Thoracic aorta (tissue), 2 donors: ENCODE measurements around the gene DBI. TPM values are rescaled to one million over a fixed set of nuclear protein-coding genes. Genes with fewer than 3 reads are reported as not detected.
A peak's percentile ranks its signal among the peaks of the same experiment; 100 is the strongest.

ENCODE experiments used
- ATAC-seq: fragments of 150-250 bp; one replicate; pipeline ENCODE4 v1.8.0; 2017; ENCODE audit warnings: low read depth; ENCODE audit not compliant: insufficient number of reproducible peaks, low FRiP score
- DNase-seq: peaks from one replicate; pipeline ENCODE4 v3.0.0-alpha.2; 2020; ENCODE audit warnings: low spot score
- H3K27ac ChIP-seq, 2 donors: fragments of 200-600 bp; sonication (generic); 1 replicate in 1 of 2; 2 replicates in 1 of 2; pipeline ENCODE4 v1.5.1; 2016; ENCODE audit warnings: mild to moderate bottlenecking in 2 of 2, moderate library complexity in 2 of 2
- H3K27me3 ChIP-seq: fragments of 200-600 bp; sonication (generic); replicated peaks from 2 replicates; pipeline ENCODE4 v1.6.0; 2016; ENCODE audit warnings: mild to moderate bottlenecking; ENCODE audit not compliant: insufficient read depth
- H3K36me3 ChIP-seq: fragments of 200-600 bp; sonication (generic); one replicate; pipeline ENCODE4 v1.5.1; 2016
- H3K4me1 ChIP-seq, 2 donors: fragments of 200-600 bp; sonication (generic); 1 replicate in 1 of 2; 2 replicates in 1 of 2; pipeline versions ENCODE4 v1.5.1 to v1.6.0; 2016; ENCODE audit warnings: low read depth in 2 of 2, mild to moderate bottlenecking in 1 of 2; ENCODE audit not compliant: control insufficient read depth in 1 of 2
- H3K4me3 ChIP-seq: fragments of 200-600 bp; sonication (generic); 2 replicates; pipeline ENCODE4 v1.5.1; 2016; ENCODE audit warnings: mild to moderate bottlenecking
- H3K9me3 ChIP-seq: fragments of 200-600 bp; sonication (generic); 2 replicates; pipeline ENCODE4 v1.5.1; 2016
- CTCF ChIP-seq: fragments of 200-600 bp; sonication (generic); IDR thresholded peaks from one replicate; pipeline ENCODE4 v1.5.1; 2019; ENCODE audit warnings: antibody characterized with exemption
- total RNA-seq, 2 donors: library from RNA; depleted of rRNA; stranded (reverse); fragments of >200 nt; gene quantifications; one replicate each; pipeline versions ENCODE4 v1.1.0 to v1.2.3, GENCODE V29; 2016

The DBI gene
- total RNA-seq, 2 donors from 2014 or later, result 63.8 to 68.6 TPM

DNA sequence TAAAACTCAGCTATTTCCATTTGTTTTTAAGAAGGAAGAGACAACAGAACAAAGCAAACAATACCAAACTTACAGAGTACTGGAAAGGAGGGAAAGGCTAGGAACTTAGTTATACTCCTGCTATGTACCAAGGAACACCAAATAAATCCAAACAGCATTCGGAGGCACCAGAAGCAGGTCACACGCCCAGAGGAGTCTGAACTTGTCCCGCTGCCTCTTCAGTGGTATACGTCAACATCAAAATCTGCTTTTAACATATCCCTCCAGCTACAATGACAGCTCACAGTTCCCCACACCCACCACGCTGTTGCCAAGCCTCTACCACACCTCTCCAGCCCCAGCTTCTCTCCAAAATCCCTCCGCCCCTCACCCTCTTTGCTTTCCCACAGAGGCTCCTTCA, 17.5 kb upstream of the DBI start:
- Histone ChIP-seq H3K27ac (no peak overlapping the region), H3K4me1 (peaks cover 10 to 12% of the 10 kb centered on the region in 2 donors), H3K4me3 (no peak overlapping the region), H3K27me3 (no peaks in the 10 kb centered on the region), H3K9me3 (no peaks in the 10 kb centered on the region), H3K36me3 (no peaks in the 10 kb centered on the region)
- DNase-seq (no peak), ATAC-seq (no peak)
- no peak for TF ChIP-seq CTCF

DNA sequence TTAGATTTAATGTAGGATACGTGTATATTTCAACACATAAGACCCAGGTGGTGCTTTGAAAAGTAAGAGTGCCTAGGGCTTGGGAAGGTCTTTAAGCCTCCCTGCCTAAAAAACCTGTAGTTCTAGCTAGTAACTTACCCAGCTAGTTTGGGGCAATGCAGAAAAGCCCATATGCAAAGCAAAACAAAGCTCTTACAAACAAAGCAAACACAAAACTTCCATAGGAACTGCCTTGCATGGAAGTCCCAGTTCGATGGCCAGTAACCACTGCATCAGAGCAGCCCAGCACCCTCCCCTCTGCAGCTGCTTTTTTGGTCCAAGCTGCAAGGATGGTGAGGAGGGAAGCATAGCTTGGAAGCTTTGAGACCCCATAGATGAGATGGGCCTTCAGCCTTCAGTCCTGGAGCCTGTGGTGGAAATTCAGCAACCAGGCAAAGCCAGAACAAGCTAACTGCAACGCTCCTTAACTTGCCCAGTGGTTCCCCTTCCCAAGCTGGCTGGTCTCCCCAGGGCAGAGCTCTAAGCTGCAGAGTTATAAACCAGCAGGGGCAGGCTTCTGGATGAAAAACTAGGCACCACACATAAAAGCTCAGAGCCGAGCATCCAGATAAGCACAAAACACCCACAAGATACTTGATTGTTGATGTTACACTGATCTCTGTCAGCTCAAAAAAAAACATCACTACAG, 16.3 kb upstream of the DBI start:
- no peak overlapping the region for H3K4me3 ChIP-seq
- DNase-seq, result no peak
- H3K9me3 ChIP-seq, result no peaks in the 10 kb centered on the region
- no peaks in the 10 kb centered on the region for H3K27me3 ChIP-seq
- no peak for ATAC-seq
- H3K27ac ChIP-seq, result no peak overlapping the region
- peaks cover 10 to 12% of the 10 kb centered on the region in 2 donors for H3K4me1 ChIP-seq
- TF ChIP-seq CTCF, result no peak
- H3K36me3 ChIP-seq, result no peaks in the 10 kb centered on the region

DNA sequence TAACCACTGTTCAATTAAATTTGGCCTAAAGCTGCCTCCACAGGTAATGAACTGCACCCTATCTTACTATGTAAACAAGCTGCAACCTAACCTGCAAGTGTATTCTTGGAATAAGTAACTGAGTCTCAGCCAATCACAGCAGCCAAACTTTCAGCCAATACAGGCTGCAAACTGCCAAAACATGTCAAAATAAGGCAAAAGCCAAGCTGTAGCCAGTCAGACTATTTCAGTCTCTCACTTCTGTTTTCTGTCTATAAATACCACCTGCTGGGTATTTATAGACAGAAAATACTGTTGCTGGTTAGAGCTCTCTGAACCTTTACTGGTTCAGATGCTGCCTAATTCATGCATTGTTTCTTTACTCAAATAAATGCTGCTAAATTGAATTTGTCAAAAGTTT, 14.4 kb upstream of the DBI start:
- H3K4me3 ChIP-seq, result peak overlapping the region; percentile 18
- H3K4me1 ChIP-seq, result peaks cover 10 to 12% of the 10 kb centered on the region in 2 donors
- no peaks in the 10 kb centered on the region for H3K9me3 ChIP-seq
- no peak for TF ChIP-seq CTCF
- H3K27me3 ChIP-seq, result no peaks in the 10 kb centered on the region
- H3K36me3 ChIP-seq, result no peaks in the 10 kb centered on the region
- ATAC-seq, result no peak
- DNase-seq, result no peak
- H3K27ac ChIP-seq, result peak overlapping the region; percentile 30 to 70

DNA sequence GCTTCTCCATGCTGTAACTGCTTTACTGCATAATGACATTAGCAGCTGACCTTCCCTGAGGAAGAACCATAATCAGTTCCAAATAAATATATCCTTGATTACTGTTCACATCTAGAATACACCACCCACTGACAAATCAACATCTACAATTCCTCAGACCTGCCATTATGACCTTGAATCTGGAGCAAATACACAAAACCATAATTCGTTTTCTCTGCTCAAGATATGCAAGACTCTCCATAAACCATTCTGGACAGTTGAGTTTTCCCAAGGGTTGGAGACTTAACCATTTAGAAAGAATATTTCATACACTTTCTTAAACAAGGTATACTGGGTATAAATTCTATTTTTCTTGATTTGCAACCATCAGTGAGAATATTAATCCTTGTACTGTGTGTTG, 11.9 kb upstream of the DBI start:
- Histone ChIP-seq H3K4me3 (no peak overlapping the region), H3K9me3 (no peaks in the 10 kb centered on the region), H3K4me1 (peaks cover 12 to 15% of the 10 kb centered on the region in 2 donors), H3K36me3 (no peaks in the 10 kb centered on the region), H3K27ac (no peak overlapping the region), H3K27me3 (no peaks in the 10 kb centered on the region)
- TF ChIP-seq CTCF, result no peak
- DNase-seq (no peak), ATAC-seq (no peak)

- ATAC-seq (no peak), DNase-seq (no peak)
- TF ChIP-seq CTCF, result no peak
- Histone ChIP-seq H3K36me3 (no peaks in the 10 kb centered on the region), H3K27ac (no peak overlapping the region), H3K4me1 (peaks cover 0 to 7% of the 10 kb centered on the region in 2 donors), H3K27me3 (no peaks in the 10 kb centered on the region), H3K9me3 (no peaks in the 10 kb centered on the region), H3K4me3 (no peak overlapping the region)
Observed at GRCh38 chr2:119359774-119360173, 7.0 kb upstream of the DBI start.
